Measurements from ENCODE around the gene CHIC2.

DNA sequence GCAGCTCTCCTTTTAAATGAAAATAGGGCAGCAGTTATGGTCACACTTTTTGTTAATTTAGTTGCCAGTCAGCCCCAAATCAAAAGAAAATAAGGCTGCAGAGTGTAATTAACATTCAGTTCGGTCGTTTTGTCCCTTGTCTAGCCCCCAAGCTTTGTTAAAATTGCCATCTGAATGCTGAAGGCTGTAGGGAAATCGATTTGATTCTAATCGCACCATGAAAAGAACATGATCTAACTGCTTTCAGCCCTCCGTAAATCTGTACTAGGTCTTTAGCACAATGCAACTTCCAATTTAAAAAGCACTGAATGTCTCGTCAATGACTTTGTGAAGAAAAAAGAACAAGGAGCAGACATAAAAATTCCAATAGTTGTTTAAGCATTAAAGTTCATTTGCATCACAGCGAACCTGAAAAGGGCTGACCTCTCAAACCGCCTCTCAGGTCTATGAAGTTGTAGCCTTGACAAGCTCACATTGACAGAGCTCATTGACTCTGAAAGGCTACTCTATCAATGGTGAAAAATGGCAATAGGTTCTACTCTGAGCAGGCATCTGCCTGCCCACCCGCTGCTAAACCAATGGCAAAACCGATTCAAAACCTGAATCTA lies 48.9 kb downstream of the CHIC2 start:
- no peak for TF ChIP-seq CTCF (IDR thresholded peaks at IDR 0.05)
- no peak for TF ChIP-seq POLR2A (IDR thresholded peaks at IDR 0.05)
- no peak for TF ChIP-seq EP300 (IDR thresholded peaks at IDR 0.05)
